ENCODE measurements around the gene STRIP1.
"Not testable (repeated sequence)": the region's sequence is repeated elsewhere in the genome, so short reads cannot be mapped to it uniquely, and the experiment has no call there.

Gene STRIP1

GRCh38 chr1:110070671-110071242 is 36.3 kb downstream of the STRIP1 start, which contains the start of gene ALX3:
Gene ALX3 (minus strand): TSS chr1:110070672. CDS start chr1:110070612, 60 bp downstream.
- no peak for DNase-seq

- DNase-seq, result no peak
Measured at GRCh38 chr1:110074166-110074565, 39.7 kb downstream of the STRIP1 start.

GRCh38 chr1:110076789-110077500 is 42.5 kb downstream of the STRIP1 start:
- no peak for DNase-seq

- DNase-seq, result not testable (repeated sequence)
Measured at GRCh38 chr1:110079995-110080394, 45.6 kb downstream of the STRIP1 start.

- DNase-seq, result no peak
Measured at GRCh38 chr1:110081061-110081460, 46.6 kb downstream of the STRIP1 start.

- DNase-seq, result no peak
Measured at GRCh38 chr1:110082477-110082876, 48.1 kb downstream of the STRIP1 start.

- no peak for DNase-seq
Measured at GRCh38 chr1:110083061-110083865, 48.8 kb downstream of the STRIP1 start.

GRCh38 chr1:110083866-110084226 is 49.4 kb downstream of the STRIP1 start:
- DNase-seq, result no peak

- peak; percentile 49 for DNase-seq
Measured at GRCh38 chr1:110084227-110085078, 50.0 kb downstream of the STRIP1 start.

GRCh38 chr1:110085671-110086070 is 51.2 kb downstream of the STRIP1 start:
- DNase-seq, result no peak

GRCh38 chr1:110086961-110087360 is 52.5 kb downstream of the STRIP1 start:
- no peak for DNase-seq

- peak; percentile 85 for DNase-seq
Measured at GRCh38 chr1:110087812-110088738, 53.7 kb downstream of the STRIP1 start.

GRCh38 chr1:110088739-110089316 is 54.4 kb downstream of the STRIP1 start:
- DNase-seq, result no peak

GRCh38 chr1:110089561-110090275 is 55.3 kb downstream of the STRIP1 start:
- no peak for DNase-seq

GRCh38 chr1:110091381-110091780 is 57.0 kb downstream of the STRIP1 start:
- DNase-seq, result peak; percentile 52

- DNase-seq, result no peak
Measured at GRCh38 chr1:110091791-110092190, 57.4 kb downstream of the STRIP1 start.

GRCh38 chr1:110092991-110093390 is 58.6 kb downstream of the STRIP1 start:
- DNase-seq, result no peak

- no peak for DNase-seq
Measured at GRCh38 chr1:110094931-110095654, 60.7 kb downstream of the STRIP1 start.

- DNase-seq, result no peak
Measured at GRCh38 chr1:110097507-110098221, 63.2 kb downstream of the STRIP1 start.
